ENCODE measurements around the gene CDH2.

Gene CDH2

DNA sequence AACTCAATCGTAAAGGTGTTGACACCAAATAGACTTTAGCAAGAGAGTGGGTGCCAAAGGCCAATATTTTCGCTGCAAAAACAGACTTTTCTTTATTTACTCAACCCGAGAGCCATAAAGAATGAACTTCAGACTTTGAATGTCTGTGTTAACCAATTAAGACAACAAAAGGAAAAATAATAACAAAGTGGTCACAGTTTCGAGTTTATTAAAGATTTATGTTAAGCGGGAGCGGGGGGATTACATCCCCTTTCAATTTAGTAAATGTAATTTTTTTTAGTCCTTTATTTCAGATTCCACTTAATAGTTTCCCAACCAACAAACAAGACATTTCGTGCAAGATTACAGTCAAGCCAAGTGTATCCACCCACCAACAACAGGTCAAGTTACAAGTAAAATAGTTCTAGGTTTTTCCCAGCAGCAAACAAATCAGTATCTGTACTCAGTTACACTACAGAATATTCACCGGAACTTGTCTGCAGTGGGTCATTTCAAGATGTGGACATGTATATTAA lies 9.0 kb downstream of the CDH2 start:
- H3K27me3 ChIP-seq (ENCODE audit: control insufficient read depth, insufficient read depth, low read length), result no peaks in the 10 kb centered on the region
- H3K4me2 ChIP-seq (ENCODE audit: low read length), result peak overlapping the region; percentile 27
- no peaks in the 10 kb centered on the region for H3K36me3 ChIP-seq (ENCODE audit: insufficient read depth, low read length)
- H3K4me1 ChIP-seq (ENCODE audit: control insufficient read depth, insufficient read depth, low read length), result peaks cover 30% of the 10 kb centered on the region
- no peak overlapping the region for H3K9ac ChIP-seq (ENCODE audit: low read depth, low read length)
- H3K9me3 ChIP-seq (replicated peaks; ENCODE audit: low read length), result no peaks in the 10 kb centered on the region
- H3K4me3 ChIP-seq (ENCODE audit: low read length), result no peak overlapping the region

DNA sequence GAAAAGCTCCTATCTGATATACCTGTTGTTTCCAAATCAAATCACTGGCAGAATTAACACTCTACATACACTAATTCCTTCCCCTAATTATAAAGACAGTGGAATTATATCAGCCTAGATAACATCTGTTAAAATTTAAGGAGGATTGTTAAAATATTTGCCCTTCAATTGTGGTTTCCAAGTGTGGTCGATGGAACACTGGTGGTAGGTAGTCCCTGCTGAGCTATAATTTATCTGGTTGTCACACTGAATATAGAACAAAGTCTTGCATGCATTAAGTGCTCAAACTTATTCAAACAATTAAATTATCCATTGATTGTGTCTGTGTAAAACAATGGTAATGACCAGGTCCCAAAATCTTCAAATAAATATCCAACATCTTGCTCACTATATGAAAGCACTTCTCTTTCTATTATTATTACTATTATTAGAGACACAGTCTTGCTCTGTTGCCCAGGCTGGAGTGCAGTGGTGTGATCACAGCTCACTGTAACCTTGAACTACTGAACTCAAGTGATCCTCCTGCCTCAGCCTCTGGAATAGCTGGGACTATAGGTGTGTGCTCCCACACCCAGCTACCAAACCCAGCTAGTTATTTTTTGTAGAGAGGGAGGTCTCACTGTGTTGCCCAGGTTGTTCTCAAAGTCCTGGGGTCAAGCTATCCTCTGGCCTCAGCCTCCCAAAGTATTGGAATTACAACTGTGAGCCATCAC lies 12.0 kb downstream of the CDH2 start:
- H3K27me3 ChIP-seq (ENCODE audit: control insufficient read depth, insufficient read depth, low read length), result no peaks in the 10 kb centered on the region
- H3K9ac ChIP-seq (ENCODE audit: low read depth, low read length), result no peak overlapping the region
- peaks cover 38% of the 10 kb centered on the region for H3K4me1 ChIP-seq (ENCODE audit: control insufficient read depth, insufficient read depth, low read length)

DNA sequence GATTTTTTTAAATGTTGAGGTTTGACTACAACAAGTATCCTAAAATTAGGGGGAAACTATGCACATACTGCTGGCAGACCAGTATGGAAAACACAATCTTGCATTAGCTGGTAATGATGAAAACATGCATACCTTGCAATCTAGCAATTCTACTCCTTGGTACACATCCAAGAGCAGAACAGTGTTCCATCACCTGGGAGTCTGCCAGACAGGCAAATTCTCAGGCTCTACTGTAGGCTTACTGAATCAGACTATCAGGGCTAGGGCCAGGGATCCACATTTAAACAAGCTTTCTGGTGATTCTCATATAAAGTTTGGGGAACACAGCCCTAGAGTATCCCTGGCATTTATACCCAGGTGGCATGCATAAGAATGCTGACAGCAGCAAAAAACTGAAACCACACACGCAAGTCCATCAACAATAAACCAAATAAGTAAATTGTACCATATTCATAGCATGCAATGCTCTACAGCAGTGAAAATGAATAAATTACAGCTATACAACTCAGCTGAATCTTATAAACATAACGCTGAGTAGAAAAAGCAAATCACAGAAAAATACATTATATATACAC lies 13.6 kb downstream of the CDH2 start:
- no peaks in the 10 kb centered on the region for H3K36me3 ChIP-seq (ENCODE audit: insufficient read depth, low read length)

More for the DNA sequence above, 12.0 kb downstream of the CDH2 start:
- Histone ChIP-seq H3K4me3 (ENCODE audit: low read length) (no peak overlapping the region), H3K36me3 (ENCODE audit: insufficient read depth, low read length) (no peaks in the 10 kb centered on the region), H3K9me3 (replicated peaks; ENCODE audit: low read length) (no peaks in the 10 kb centered on the region), H3K4me2 (ENCODE audit: low read length) (no peak overlapping the region)

DNA sequence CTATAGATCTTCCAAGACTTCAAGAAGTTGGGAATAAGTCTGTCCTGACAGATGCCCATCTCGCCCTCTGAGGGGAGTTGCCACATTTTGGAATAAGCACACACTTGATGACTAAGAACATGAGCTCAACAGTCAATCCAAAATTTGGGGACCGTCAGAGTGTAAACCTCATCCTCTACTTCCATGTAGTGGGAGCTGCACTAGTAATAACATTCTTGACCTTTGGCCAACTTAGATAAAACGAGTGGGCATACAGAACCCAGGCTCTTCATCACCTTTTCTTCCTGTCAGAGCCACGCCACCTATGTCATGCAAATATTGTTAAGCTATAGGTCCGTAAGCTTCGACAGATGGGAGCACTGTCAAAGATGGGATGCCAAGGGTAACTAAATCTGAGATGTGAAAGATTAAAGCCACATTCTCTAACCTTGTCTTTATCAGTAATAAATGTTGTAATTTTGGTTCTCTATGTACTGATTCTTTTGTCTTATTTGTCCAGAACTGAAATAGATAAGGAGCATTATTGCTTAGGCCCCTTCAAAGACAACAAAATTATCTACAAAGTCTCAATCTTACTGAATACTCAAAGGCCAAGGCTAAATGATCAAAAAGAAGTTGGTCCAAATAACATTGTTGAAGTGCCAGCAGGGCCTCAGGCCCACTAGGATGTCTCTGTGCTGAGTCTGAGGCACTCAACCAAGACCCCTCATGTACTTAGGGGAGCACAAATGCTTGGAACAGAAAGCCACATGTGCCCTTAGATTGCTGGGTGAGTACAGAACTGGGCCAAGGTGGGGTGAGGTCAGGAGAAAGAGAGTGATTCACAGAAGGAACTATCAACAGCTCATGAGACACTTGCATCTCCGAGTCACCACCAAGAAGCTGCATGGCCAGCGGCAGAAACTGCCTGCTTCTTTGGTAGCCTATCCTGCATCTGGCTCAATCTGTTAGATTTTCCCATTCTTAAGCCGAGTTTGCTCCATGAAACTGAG lies 15.0 kb downstream of the CDH2 start:
- H3K36me3 ChIP-seq (ENCODE audit: insufficient read depth, low read length), result no peaks in the 10 kb centered on the region
- no peaks in the 10 kb centered on the region for H3K27me3 ChIP-seq (ENCODE audit: control insufficient read depth, insufficient read depth, low read length)
- peaks cover 21% of the 10 kb centered on the region for H3K4me1 ChIP-seq (ENCODE audit: control insufficient read depth, insufficient read depth, low read length)

More for the DNA sequence above, 13.6 kb downstream of the CDH2 start:
- H3K4me2 ChIP-seq (ENCODE audit: low read length), result no peak overlapping the region
- H3K4me1 ChIP-seq (ENCODE audit: control insufficient read depth, insufficient read depth, low read length), result peaks cover 30% of the 10 kb centered on the region
- H3K4me3 ChIP-seq (ENCODE audit: low read length), result no peak overlapping the region
- H3K9me3 ChIP-seq (replicated peaks; ENCODE audit: low read length), result no peaks in the 10 kb centered on the region
- H3K9ac ChIP-seq (ENCODE audit: low read depth, low read length), result no peak overlapping the region
- no peaks in the 10 kb centered on the region for H3K27me3 ChIP-seq (ENCODE audit: control insufficient read depth, insufficient read depth, low read length)

DNA sequence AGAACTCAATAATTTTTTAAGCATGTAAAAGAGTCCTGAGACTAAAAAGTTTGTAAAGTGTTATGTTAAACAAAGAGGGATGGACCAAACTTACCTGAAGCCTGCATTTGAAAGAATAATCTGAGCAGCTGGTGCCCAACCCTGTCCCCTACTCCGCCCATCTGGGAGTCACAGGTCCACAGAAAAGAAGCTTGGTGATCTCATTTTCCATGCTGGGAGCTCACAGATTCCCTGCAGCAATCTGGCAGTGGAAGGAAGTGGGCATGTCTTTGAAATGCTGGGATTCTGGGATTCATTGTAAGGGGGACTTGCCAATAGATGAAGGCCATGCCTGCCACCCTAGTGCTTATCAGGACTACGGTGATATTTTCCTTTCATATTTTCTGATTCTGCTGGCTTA lies 17.9 kb downstream of the CDH2 start:
- H3K27me3 ChIP-seq (ENCODE audit: control insufficient read depth, insufficient read depth, low read length), result no peaks in the 10 kb centered on the region
- peaks cover 21% of the 10 kb centered on the region for H3K4me1 ChIP-seq (ENCODE audit: control insufficient read depth, insufficient read depth, low read length)
- H3K9ac ChIP-seq (ENCODE audit: low read depth, low read length), result no peak overlapping the region
- peaks cover 5% of the 10 kb centered on the region for H3K36me3 ChIP-seq (ENCODE audit: insufficient read depth, low read length)
- no peaks in the 10 kb centered on the region for H3K9me3 ChIP-seq (replicated peaks; ENCODE audit: low read length)
- H3K4me2 ChIP-seq (ENCODE audit: low read length), result no peak overlapping the region
- H3K4me3 ChIP-seq (ENCODE audit: low read length), result no peak overlapping the region

More for the DNA sequence above, 15.0 kb downstream of the CDH2 start:
- Histone ChIP-seq H3K9me3 (replicated peaks; ENCODE audit: low read length) (no peaks in the 10 kb centered on the region), H3K4me3 (ENCODE audit: low read length) (no peak overlapping the region), H3K9ac (ENCODE audit: low read depth, low read length) (no peak overlapping the region), H3K4me2 (ENCODE audit: low read length) (no peak overlapping the region)

DNA sequence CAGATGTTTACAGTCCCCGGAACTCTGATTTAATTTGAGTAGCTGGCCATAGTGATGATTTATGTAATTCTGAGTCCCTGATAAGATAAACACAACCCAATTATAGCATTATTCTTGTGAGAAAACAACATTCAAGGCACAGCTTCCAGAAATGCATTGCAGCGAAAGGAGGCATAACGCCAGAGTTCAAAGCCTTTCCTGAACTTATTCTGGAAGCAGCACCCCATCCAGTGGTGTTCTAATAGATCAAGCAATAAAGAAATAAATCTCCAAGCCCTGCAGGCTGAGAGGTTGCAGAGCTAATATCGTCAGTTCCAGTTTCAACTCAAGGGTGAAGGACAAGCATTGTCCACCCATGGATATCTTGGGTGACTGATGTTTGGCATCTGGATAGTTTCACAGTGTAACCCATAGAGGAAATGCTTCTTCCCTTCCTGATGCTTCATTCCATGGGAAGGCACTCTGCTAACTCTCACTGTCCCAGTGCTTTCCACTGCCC lies 18.8 kb downstream of the CDH2 start:
- no peak overlapping the region for H3K4me3 ChIP-seq (ENCODE audit: low read length)

DNA sequence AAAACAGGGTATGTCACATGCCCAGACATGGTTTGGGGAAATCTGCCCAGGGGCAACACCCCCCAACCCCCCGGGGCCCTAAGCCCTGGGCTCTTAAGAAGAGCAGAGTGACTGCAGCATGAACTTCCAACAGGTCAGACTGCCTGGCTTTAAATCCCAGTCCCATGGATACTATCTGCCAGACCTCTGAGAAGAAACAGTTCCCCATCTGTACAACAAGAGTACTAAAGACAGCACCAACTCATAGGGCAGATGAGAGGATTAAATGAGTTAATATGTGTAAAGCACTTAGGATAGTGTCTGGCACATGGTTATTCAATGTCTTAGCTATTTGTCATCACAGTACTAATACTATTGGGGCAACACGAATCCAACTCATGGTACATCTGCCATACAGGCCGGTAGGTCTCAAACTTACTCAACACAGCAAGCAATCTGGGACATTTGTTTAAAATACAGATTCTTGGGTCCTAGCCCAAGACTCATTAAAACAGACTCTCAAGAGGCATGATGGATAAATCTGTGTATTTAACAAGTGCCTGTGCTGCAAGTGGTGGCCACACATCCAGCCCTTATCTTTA lies 23.4 kb downstream of the CDH2 start:
- H3K36me3 ChIP-seq (ENCODE audit: insufficient read depth, low read length), result peaks cover 6% of the 10 kb centered on the region
- H3K9ac ChIP-seq (ENCODE audit: low read depth, low read length), result no peak overlapping the region
- no peaks in the 10 kb centered on the region for H3K9me3 ChIP-seq (replicated peaks; ENCODE audit: low read length)
- H3K4me3 ChIP-seq (ENCODE audit: low read length), result no peak overlapping the region
- no peaks in the 10 kb centered on the region for H3K27me3 ChIP-seq (ENCODE audit: control insufficient read depth, insufficient read depth, low read length)
- no peak overlapping the region for H3K4me2 ChIP-seq (ENCODE audit: low read length)
- H3K4me1 ChIP-seq (ENCODE audit: control insufficient read depth, insufficient read depth, low read length), result no peaks in the 10 kb centered on the region

More for the DNA sequence above, 18.8 kb downstream of the CDH2 start:
- no peak overlapping the region for H3K9ac ChIP-seq (ENCODE audit: low read depth, low read length)
- H3K4me1 ChIP-seq (ENCODE audit: control insufficient read depth, insufficient read depth, low read length), result peaks cover 16% of the 10 kb centered on the region
- H3K36me3 ChIP-seq (ENCODE audit: insufficient read depth, low read length), result peaks cover 6% of the 10 kb centered on the region
- H3K4me2 ChIP-seq (ENCODE audit: low read length), result no peak overlapping the region
- H3K27me3 ChIP-seq (ENCODE audit: control insufficient read depth, insufficient read depth, low read length), result no peaks in the 10 kb centered on the region
- H3K9me3 ChIP-seq (replicated peaks; ENCODE audit: low read length), result no peaks in the 10 kb centered on the region

DNA sequence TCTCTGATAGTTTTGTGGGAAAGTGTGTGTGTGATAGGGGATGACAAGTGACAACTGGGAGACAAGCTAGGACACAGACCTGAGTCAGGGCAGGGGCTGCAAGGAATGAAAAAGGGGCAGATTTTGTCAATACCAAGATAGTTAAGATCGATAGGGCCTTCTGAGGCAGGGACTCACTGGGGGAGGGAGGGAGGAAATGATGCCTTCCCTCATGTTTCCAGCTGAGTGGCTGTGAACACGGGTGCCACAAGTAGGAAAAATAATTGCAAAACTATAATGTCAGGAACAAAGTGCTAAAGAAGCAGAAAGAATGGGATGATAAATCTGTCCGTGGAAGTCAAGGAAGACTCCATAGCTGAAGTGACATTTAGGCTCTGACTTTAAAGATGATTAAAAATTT lies 24.2 kb downstream of the CDH2 start:
- H3K4me2 ChIP-seq (ENCODE audit: low read length), result no peak overlapping the region
- no peak overlapping the region for H3K9ac ChIP-seq (ENCODE audit: low read depth, low read length)
- H3K36me3 ChIP-seq (ENCODE audit: insufficient read depth, low read length), result peaks cover 6% of the 10 kb centered on the region
- H3K9me3 ChIP-seq (replicated peaks; ENCODE audit: low read length), result no peaks in the 10 kb centered on the region
- H3K4me1 ChIP-seq (ENCODE audit: control insufficient read depth, insufficient read depth, low read length), result peaks cover 3% of the 10 kb centered on the region
- no peaks in the 10 kb centered on the region for H3K27me3 ChIP-seq (ENCODE audit: control insufficient read depth, insufficient read depth, low read length)
- no peak overlapping the region for H3K4me3 ChIP-seq (ENCODE audit: low read length)

DNA sequence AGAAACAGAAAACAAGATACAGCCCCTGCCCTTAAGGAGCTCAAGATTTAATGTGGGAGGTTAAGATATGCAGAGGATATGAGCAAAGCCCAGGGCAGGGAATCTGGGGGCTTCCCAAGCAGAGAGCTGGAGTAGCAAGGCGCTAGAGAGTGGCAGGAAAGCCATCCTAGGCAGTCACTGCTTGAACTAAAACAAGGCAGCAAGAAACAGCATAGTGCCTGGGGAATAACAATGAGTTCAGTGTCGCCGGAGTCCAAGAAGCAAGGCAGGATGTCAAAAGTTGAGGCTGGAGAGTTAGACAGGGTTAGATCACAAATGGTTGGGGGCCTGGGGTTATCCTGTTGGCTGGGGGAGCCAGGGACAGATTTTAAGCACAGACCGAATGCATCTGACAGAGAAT lies 24.6 kb downstream of the CDH2 start:
- H3K4me2 ChIP-seq (ENCODE audit: low read length), result no peak overlapping the region
- no peak overlapping the region for H3K9ac ChIP-seq (ENCODE audit: low read depth, low read length)
- H3K4me3 ChIP-seq (ENCODE audit: low read length), result no peak overlapping the region
- peaks cover 6% of the 10 kb centered on the region for H3K36me3 ChIP-seq (ENCODE audit: insufficient read depth, low read length)
- H3K9me3 ChIP-seq (replicated peaks; ENCODE audit: low read length), result no peaks in the 10 kb centered on the region
- H3K4me1 ChIP-seq (ENCODE audit: control insufficient read depth, insufficient read depth, low read length), result peaks cover 7% of the 10 kb centered on the region
- H3K27me3 ChIP-seq (ENCODE audit: control insufficient read depth, insufficient read depth, low read length), result no peaks in the 10 kb centered on the region

DNA sequence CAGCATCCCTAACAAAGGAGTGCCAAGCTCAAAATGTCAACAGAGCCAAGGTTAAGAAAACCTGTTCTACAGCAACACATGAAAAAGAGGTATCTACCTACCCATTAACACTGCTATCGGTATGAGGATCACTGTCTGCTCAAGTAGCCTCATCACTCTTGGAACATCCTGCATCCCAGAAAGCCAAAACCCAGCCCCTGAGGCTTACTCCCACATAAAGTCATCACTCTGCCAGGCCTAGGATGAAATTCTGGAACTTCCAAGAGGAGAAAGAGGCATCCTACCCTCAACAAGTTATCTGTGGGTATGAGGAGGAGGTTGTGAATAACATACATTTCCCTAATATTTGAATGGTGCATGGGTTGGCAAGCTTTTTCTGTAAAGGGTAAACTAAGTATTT lies 25.5 kb downstream of the CDH2 start:
- H3K36me3 ChIP-seq (ENCODE audit: insufficient read depth, low read length), result peaks cover 6% of the 10 kb centered on the region
- peaks cover 8% of the 10 kb centered on the region for H3K4me1 ChIP-seq (ENCODE audit: control insufficient read depth, insufficient read depth, low read length)
- no peak overlapping the region for H3K4me2 ChIP-seq (ENCODE audit: low read length)
- H3K27me3 ChIP-seq (ENCODE audit: control insufficient read depth, insufficient read depth, low read length), result no peaks in the 10 kb centered on the region
- H3K9ac ChIP-seq (ENCODE audit: low read depth, low read length), result no peak overlapping the region
- H3K9me3 ChIP-seq (replicated peaks; ENCODE audit: low read length), result no peaks in the 10 kb centered on the region
- H3K4me3 ChIP-seq (ENCODE audit: low read length), result no peak overlapping the region

DNA sequence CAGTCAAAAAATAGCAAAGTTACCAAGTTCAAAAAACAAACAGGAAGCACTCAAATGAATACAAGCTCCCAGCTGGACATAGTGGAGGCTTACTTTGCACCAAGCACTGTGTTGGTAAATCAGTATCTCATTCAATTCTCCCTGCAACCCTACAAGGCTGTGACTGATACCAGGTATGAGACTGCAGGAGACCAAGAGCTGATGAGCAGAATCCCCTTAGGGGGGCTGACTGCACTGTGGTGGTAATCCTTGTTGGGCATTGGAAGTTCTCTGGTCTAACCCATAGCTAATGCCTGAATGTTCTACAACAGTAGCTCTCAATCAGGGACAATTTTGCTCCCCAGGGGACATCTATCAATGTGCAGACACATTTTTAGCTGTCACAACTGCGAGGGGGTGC lies 26.0 kb downstream of the CDH2 start:
- H3K9ac ChIP-seq (ENCODE audit: low read depth, low read length), result no peak overlapping the region
- H3K9me3 ChIP-seq (replicated peaks; ENCODE audit: low read length), result no peaks in the 10 kb centered on the region
- no peak overlapping the region for H3K4me2 ChIP-seq (ENCODE audit: low read length)
- no peaks in the 10 kb centered on the region for H3K27me3 ChIP-seq (ENCODE audit: control insufficient read depth, insufficient read depth, low read length)
- H3K36me3 ChIP-seq (ENCODE audit: insufficient read depth, low read length), result peaks cover 6% of the 10 kb centered on the region
- H3K4me1 ChIP-seq (ENCODE audit: control insufficient read depth, insufficient read depth, low read length), result peaks cover 8% of the 10 kb centered on the region
- no peak overlapping the region for H3K4me3 ChIP-seq (ENCODE audit: low read length)

Data from skeletal muscle satellite cell (primary cell).